Kidney (tissue), 14 donors: Measurements from ENCODE around the gene MICU2. TPM values are rescaled to one million over a fixed set of nuclear protein-coding genes. Genes with fewer than 3 reads are reported as not detected.

ENCODE experiments used
- DNase-seq, 5 donors: peaks; one replicate each; pipeline ENCODE4 v3.0.0-alpha.2; 2013 to 2020
- FAIRE-seq: peaks from 2 replicates; lab custom pipeline; 2012; peaks lifted over from hg19 to GRCh38; lab: Jason Lieb, UNC
- H3K27ac ChIP-seq, 2 donors: one replicate each; pipeline ENCODE4 v1.7.0; 2013; ENCODE audit warnings: low read depth in 2 of 2, low read length in 2 of 2, inconsistent platforms in 1 of 2
- H3K27me3 ChIP-seq: one replicate; pipeline ENCODE4 v1.7.1; 2013; ENCODE audit warnings: low read length, inconsistent platforms; ENCODE audit not compliant: control insufficient read depth, insufficient read depth
- H3K36me3 ChIP-seq, 3 donors: one replicate each; pipeline versions ENCODE4 v1.7.0 to v1.7.1; 2013; ENCODE audit warnings: low read length in 3 of 3, control low read depth in 1 of 3, inconsistent platforms in 1 of 3; ENCODE audit not compliant: insufficient read depth in 3 of 3, control insufficient read depth in 2 of 3
- H3K4me1 ChIP-seq, 3 donors: one replicate each; pipeline versions ENCODE4 v1.7.0 to v1.7.1; 2013; ENCODE audit warnings: low read length in 3 of 3, inconsistent platforms in 1 of 3, low read depth in 1 of 3; ENCODE audit not compliant: control insufficient read depth in 2 of 3, insufficient read depth in 2 of 3
- H3K4me3 ChIP-seq, 3 donors: one replicate each; pipeline versions ENCODE4 v1.7.0 to v1.8.1; 2013; ENCODE audit warnings: low read length in 3 of 3, control low read depth in 1 of 3, inconsistent platforms in 1 of 3
- H3K9ac ChIP-seq, 3 donors: one replicate each; pipeline versions ENCODE4 v1.7.0 to v1.7.1; 2013; ENCODE audit warnings: low read length in 3 of 3, control low read depth in 1 of 3, inconsistent platforms in 1 of 3
- H3K9me3 ChIP-seq, 3 donors: one replicate each; pipeline versions ENCODE4 v1.7.0 to v1.7.1; 2013; ENCODE audit warnings: low read length in 3 of 3, control low read depth in 1 of 3, inconsistent platforms in 1 of 3; ENCODE audit not compliant: control insufficient read depth in 2 of 3, insufficient read depth in 1 of 3
- intact Hi-C: fragments of 100-400 bp; cut with DNase I; formaldehyde crosslinking; loops from one replicate; pipeline ENCODE4 v1.11.1; 2022
- polyA plus RNA-seq: library from polyadenylated mRNA; stranded (reverse); fragments of 350-450 nt; fragmentation: Illumina TruSeq; extraction: RNeasy Lipid Tissue Mini Kit (QIAGEN cat#74804); gene quantifications from one replicate; pipeline ENCODE4 v1.2.3, GENCODE V29; 2014; ENCODE audit warnings: low read depth, low replicate concordance; ENCODE audit not compliant: insufficient read depth
- total RNA-seq: library from RNA; stranded (reverse); fragmentation: NEBNext Ultra II Directional; extraction: Animal tissue kit (Norgen Biotek cat#: 25700); gene quantifications from one replicate; pipeline ENCODE4 v1.2.1, GENCODE V29; 2021
- TF ChIP-seq, protein P1 (sequence below): IDR thresholded peaks from 3 replicates; pipeline ENCODE4 v1.5.1; 2012; ENCODE audit warnings: mild to moderate bottlenecking, moderate library complexity, borderline replicate concordance; ENCODE audit not compliant: insufficient read depth; ENCODE audit errors: extremely low read depth
- donor health status: control.
- donor health status: control.
- donor health status: control.
- donor health status: control.
- donor health status: control.
- donor health status: DM: yes; HTN: yes; CAD: no.
- donor health status: Normal renal cell carcinoma (clear cell type).

MICU2 gene
- total and polyA plus RNA-seq, 2 donors from 2014 or later = 49.0 to 86.5 TPM

DNA sequence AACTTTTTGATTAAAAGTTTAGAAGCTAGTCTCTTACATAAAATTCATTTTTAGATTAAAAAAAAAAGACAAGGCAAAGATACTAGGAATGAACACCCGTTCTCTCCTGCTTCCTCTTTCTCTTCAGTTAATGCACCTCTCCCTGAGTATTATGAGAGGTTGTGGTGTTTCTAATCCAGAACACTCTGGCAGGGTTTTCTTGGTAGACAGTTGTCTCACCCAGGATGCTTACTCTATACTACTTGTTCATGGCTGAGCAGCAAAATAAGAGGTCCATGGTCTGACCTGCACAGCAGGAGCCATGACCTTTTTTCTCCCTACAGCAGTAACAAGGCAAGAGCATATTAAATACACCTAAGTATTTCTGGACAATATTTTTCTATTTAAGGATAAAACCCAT is 62.0 kb downstream of the MICU2 start:
- H3K9me3 ChIP-seq = no peaks in the 10 kb centered on the region

DNA sequence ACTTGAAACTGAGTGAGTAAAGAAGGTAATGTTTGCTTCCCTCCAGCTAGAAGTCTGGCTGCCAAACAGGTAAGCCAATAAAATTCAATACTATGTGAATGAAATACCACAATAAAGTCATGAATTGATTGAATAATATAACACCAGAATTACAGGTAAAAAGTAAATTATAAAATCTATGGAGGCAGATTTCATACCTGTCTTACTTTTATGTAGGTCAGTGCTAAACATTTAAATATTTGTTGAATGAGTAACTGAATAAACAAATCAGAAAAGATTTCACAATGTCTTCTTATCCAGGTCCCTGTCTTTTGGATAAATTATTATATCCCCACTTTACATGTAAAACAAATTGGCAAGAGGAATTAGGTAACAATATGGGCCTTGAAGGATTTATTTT is 62.7 kb downstream of the MICU2 start:
- Histone ChIP-seq H3K9ac (no peak overlapping the region), H3K4me1 (no peaks in the 10 kb centered on the region), H3K9me3 (no peaks in the 10 kb centered on the region), H3K36me3 (no peaks in the 10 kb centered on the region), H3K4me3 (no peak overlapping the region), H3K27ac (no peak overlapping the region), H3K27me3 (no peaks in the 10 kb centered on the region)
- no peak for FAIRE-seq
- no peak for DNase-seq
- TF ChIP-seq, protein P1, sequence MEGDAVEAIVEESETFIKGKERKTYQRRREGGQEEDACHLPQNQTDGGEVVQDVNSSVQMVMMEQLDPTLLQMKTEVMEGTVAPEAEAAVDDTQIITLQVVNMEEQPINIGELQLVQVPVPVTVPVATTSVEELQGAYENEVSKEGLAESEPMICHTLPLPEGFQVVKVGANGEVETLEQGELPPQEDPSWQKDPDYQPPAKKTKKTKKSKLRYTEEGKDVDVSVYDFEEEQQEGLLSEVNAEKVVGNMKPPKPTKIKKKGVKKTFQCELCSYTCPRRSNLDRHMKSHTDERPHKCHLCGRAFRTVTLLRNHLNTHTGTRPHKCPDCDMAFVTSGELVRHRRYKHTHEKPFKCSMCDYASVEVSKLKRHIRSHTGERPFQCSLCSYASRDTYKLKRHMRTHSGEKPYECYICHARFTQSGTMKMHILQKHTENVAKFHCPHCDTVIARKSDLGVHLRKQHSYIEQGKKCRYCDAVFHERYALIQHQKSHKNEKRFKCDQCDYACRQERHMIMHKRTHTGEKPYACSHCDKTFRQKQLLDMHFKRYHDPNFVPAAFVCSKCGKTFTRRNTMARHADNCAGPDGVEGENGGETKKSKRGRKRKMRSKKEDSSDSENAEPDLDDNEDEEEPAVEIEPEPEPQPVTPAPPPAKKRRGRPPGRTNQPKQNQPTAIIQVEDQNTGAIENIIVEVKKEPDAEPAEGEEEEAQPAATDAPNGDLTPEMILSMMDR = no peak
- intact Hi-C loops = no loop called here

More for the DNA sequence above, 62.0 kb downstream of the MICU2 start:
- no peaks in the 10 kb centered on the region for H3K36me3 ChIP-seq
- H3K4me3 ChIP-seq = no peak overlapping the region
- H3K9ac ChIP-seq = no peak overlapping the region
- TF ChIP-seq, protein P1 = no peak
- intact Hi-C loops = no loop called here
- H3K27ac ChIP-seq = no peak overlapping the region
- no peak for FAIRE-seq
- H3K27me3 ChIP-seq = no peaks in the 10 kb centered on the region
- DNase-seq = no peak
- H3K4me1 ChIP-seq = no peaks in the 10 kb centered on the region

DNA sequence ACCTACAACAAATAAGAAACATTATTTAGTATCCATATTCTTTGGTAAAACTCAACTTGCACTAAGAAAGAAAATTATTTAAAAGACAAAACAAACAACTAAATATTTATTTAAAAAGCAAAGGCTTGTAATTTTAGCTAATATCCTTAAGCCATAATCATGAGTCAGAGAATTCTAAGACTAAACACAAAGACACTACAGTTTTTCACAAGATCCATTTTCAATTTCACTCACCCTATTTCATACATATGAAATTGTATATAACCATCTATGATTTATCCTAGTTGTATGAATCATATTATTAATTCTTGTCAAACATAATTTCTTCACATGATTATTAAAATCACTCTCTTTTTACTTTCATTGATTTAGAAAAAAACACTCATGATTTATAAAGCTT is 64.3 kb downstream of the MICU2 start:
- intact Hi-C loops = no loop called here
- no peak overlapping the region for H3K4me3 ChIP-seq
- H3K4me1 ChIP-seq = no peaks in the 10 kb centered on the region
- no peaks in the 10 kb centered on the region for H3K27me3 ChIP-seq
- H3K27ac ChIP-seq = no peak overlapping the region
- no peaks in the 10 kb centered on the region for H3K9me3 ChIP-seq
- DNase-seq (no peak), FAIRE-seq (peak; percentile 44)
- TF ChIP-seq, protein P1 = no peak
- H3K36me3 ChIP-seq = no peaks in the 10 kb centered on the region
- no peak overlapping the region for H3K9ac ChIP-seq

DNA sequence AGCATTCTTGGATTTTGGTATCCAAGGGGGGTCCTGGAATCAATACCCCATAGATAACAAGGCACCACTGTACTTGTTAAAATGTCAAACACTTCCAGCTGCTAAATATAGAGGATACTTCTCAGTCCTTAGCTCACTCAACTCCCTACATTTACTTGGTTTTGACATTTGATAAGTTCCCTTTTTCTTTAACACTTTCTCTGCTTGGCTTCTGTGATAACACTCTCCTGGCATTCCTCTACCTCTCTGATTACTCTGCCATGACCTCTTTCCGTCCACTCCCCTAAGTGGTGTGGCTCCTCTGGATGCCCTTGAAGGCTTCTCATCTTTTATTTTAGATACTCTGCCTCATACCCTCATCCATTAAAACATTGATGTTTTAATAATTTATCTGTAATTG is 65.2 kb downstream of the MICU2 start:
- Histone ChIP-seq H3K9me3 (no peaks in the 10 kb centered on the region), H3K4me3 (no peak overlapping the region), H3K4me1 (no peaks in the 10 kb centered on the region), H3K9ac (no peak overlapping the region), H3K27me3 (no peaks in the 10 kb centered on the region), H3K27ac (no peak overlapping the region), H3K36me3 (no peaks in the 10 kb centered on the region)
- FAIRE-seq (no peak), DNase-seq (peak in 2 of 5 donors; percentile 11 to 26)
- intact Hi-C loops = no loop called here
- TF ChIP-seq, protein P1 = no peak
